K562 (cell line): ENCODE measurements around the gene CERS6. TPM values are rescaled to one million over a fixed set of nuclear protein-coding genes. Genes with fewer than 3 reads are reported as not detected.

Source experiments
- BCL6 ChIP-seq: fragments of 250-450 bp; sonication (Bioruptor Pico); IDR thresholded peaks from 2 replicates; pipeline ENCODE4 v1.4.0; 2020
- HIVEP1 ChIP-seq: fragments of 250-450 bp; sonication (Bioruptor Pico); IDR thresholded peaks from 2 replicates; pipeline ENCODE4 v1.4.0; 2020; ENCODE audit warnings: mild to moderate bottlenecking
- KLF10 ChIP-seq: fragments of 250-450 bp; sonication (Bioruptor Pico); IDR thresholded peaks from 2 replicates; pipeline ENCODE4 v1.6.1; 2021; ENCODE audit warnings: matching md5 sums
- MAZ ChIP-seq, 2 experiments: fragments of 450-650 bp in 1 of 2; sonication (generic) in 1 of 2; formaldehyde crosslinking; IDR thresholded peaks in 1 of 2; conservative IDR thresholded peaks in 1 of 2; 2 replicates each; pipeline versions ENCODE4 v1.4.0 to v1.5.0; 2020; ENCODE audit warnings: mild to moderate bottlenecking in 1 of 2, missing genetic modification reagents in 1 of 2
- MECOM ChIP-seq: fragments of 250-450 bp; sonication (Bioruptor Pico); IDR thresholded peaks from 2 replicates; pipeline ENCODE4 v1.8.0; 2022; ENCODE audit warnings: inconsistent platforms
- MIER1 ChIP-seq: fragments of 450-650 bp; IDR thresholded peaks from 2 replicates; pipeline ENCODE4 v1.6.1; 2016; ENCODE audit warnings: antibody characterized with exemption, mild to moderate bottlenecking, low read depth
- PHF8 ChIP-seq: fragments of 200-600 bp; sonication (generic); IDR thresholded peaks from 2 replicates; pipeline ENCODE4 v1.6.1; 2012; ENCODE audit warnings: mixed run types, mild to moderate bottlenecking, inconsistent platforms, low read length, moderate library complexity, borderline replicate concordance
- TAL1 ChIP-seq: fragments of 450-650 bp; IDR thresholded peaks from 2 replicates; pipeline ENCODE4 v1.6.1; 2016; ENCODE audit warnings: mild to moderate bottlenecking
- YY1 ChIP-seq, 3 experiments: IDR thresholded peaks; 2 replicates each; pipeline ENCODE4 v1.6.1; 2011; ENCODE audit warnings: low read length in 2 of 3, mild to moderate bottlenecking in 2 of 3, moderate library complexity in 2 of 3, borderline replicate concordance in 1 of 3, control low read depth in 1 of 3, low read depth in 1 of 3; ENCODE audit not compliant: insufficient read depth in 3 of 3, insufficient replicate concordance in 2 of 3, control insufficient read depth in 1 of 3, insufficient read length in 1 of 3; ENCODE audit errors: extremely low read depth in 1 of 3
- ZBTB1 ChIP-seq: sonication (generic); formaldehyde crosslinking; IDR thresholded peaks from 2 replicates; pipeline ENCODE4 v1.8.1; 2023; ENCODE audit warnings: missing genetic modification reagents, low read depth, mild to moderate bottlenecking, borderline replicate concordance
- ZNF274 ChIP-seq: IDR thresholded peaks from 2 replicates; pipeline ENCODE4 v1.6.1; 2011; ENCODE audit warnings: low read depth, mild to moderate bottlenecking, low read length, moderate library complexity, borderline replicate concordance
- ZNF586 ChIP-seq: fragments of 450-650 bp; formaldehyde crosslinking; conservative IDR thresholded peaks from 2 replicates; pipeline ENCODE4 v1.4.0; 2020; ENCODE audit warnings: mild to moderate bottlenecking, moderate library complexity
- ZNF696 ChIP-seq: fragments of 250-450 bp; sonication (Bioruptor Pico); conservative IDR thresholded peaks from 2 replicates; pipeline ENCODE4 v1.4.0; 2020; ENCODE audit warnings: mild to moderate bottlenecking, moderate library complexity
- ZSCAN29 ChIP-seq: fragments of 450-650 bp; IDR thresholded peaks from 2 replicates; pipeline ENCODE4 v1.6.1; 2017
- polyA plus RNA-seq, 8 experiments: library from polyadenylated mRNA; depleted of rRNA in 4 of 8; stranded (reverse) in 5 of 8; unstranded in 3 of 8; fragments of >200 nt; fragmentation: Nextera tagmentation in 2 of 8; fragmentation: Illumina TruSeq in 1 of 8; extraction: Ambion mirVana in 2 of 8; extraction: Trizol in 1 of 8; gene quantifications; 2 replicates each; pipeline versions ENCODE4 v1.2.1 to v1.2.3, GENCODE V29; 2011 to 2014; ENCODE audit warnings: inconsistent platforms in 1 of 8, missing spikeins in 1 of 8
- total RNA-seq, 7 experiments: library from RNA; depleted of rRNA in 6 of 7; stranded (reverse); fragments of >200 nt in 6 of 7; fragmentation: Illumina TruSeq in 2 of 7; extraction: Trizol in 2 of 7; gene quantifications; 2 replicates each; pipeline versions ENCODE4 v1.2.1 to v1.2.3, GENCODE V29; 2011 to 2021; ENCODE audit warnings: low replicate concordance in 1 of 7
- TF ChIP-seq, protein P1 (sequence below): IDR thresholded peaks from 3 replicates; pipeline ENCODE4 v1.6.1; 2011; ENCODE audit warnings: borderline replicate concordance, mild to moderate bottlenecking, moderate library complexity; ENCODE audit not compliant: insufficient read length; ENCODE audit errors: extremely low read depth
- TF ChIP-seq, protein P2 (sequence below): sonication (generic); formaldehyde crosslinking; IDR thresholded peaks from 2 replicates; pipeline ENCODE4 v1.8.0; 2022; ENCODE audit warnings: mild to moderate bottlenecking, missing genetic modification reagents
- TF ChIP-seq, protein P3 (sequence below): sonication (generic); formaldehyde crosslinking; IDR thresholded peaks from 2 replicates; pipeline ENCODE4 v1.8.0; 2022; ENCODE audit warnings: missing genetic modification reagents, mild to moderate bottlenecking, borderline replicate concordance

Gene CERS6
- total and polyA plus RNA-seq, 9 of the 15 experiments (the other 6 are each of a cell fraction or from before 2014, with no cell fraction given) = 1.6 to 13.6 (median 11.4) TPM

DNA sequence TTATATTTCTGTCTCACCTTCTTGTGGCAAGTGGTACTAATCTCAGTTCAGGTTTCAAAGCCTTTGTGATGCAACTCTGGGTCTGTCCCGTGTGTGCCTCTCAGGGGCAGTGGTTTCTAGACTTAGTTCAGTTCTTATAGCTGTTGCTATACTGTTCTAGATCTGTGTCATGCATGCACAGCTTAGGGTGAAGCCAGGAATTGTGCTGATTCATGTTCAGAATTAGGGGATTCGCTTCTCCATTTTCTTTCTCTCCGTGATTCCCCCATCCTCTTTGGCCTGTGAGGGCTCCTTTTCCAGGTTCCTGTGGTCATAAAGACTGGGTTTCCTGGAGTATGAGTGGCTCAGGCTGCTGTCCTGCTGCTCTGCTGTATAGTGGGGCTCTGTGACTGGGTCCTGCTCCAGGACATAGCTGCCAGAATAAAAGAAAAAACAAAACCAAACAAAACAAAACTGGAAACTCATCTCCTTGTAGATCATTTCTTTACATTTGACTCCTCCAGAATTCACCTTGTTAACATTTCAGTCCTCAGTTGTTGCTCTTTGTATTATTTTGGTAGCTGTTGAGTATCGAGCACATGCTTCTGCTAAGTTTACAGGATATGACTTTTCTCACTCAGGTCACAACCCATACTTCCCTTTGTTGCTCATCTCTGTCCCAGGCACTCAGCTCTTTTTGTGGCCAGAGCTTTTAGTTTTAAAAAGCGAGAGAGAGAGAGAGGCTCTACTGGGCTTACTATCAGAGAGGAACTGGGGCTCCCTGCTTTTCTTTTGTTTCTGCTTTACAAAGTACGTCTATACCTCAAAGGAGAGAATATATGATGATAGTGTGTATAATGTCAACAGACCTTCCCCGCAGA is 34.2 kb downstream of the CERS6 start (continued):
- TF ChIP-seq YY1 (IDR thresholded peaks at IDR 0.05; ENCODE audit: borderline replicate concordance in 1 of 3, control insufficient read depth in 1 of 3, extremely low read depth in 1 of 3, insufficient read depth in 3 of 3, insufficient read length in 1 of 3, insufficient replicate concordance in 2 of 3, low read depth in 1 of 3, low read length in 2 of 3) (no peak), ZNF586 (no peak), MECOM (CRISPR knock-in tag) (no peak), BCL6 (CRISPR knock-in tag) (no peak), ZNF274 (no peak), MAZ (CRISPR knock-in tag; conservative IDR thresholded peaks at IDR 0.05 in 1 of 2, IDR thresholded peaks at IDR 0.05 in 1 of 2) (no peak), ZBTB1 (CRISPR knock-in tag) (0 out of 2 replicates have a peak, but pooled peaks have one; percentile 40), PHF8 (peak; percentile 26; the same call in 1 of the 2 replicates), KLF10 (CRISPR knock-in tag) (no peak), ZNF696 (CRISPR knock-in tag) (no peak), MIER1 (no peak), ZSCAN29 (no peak), HIVEP1 (no peak), TAL1 (no peak)
- TF ChIP-seq, protein P1, sequence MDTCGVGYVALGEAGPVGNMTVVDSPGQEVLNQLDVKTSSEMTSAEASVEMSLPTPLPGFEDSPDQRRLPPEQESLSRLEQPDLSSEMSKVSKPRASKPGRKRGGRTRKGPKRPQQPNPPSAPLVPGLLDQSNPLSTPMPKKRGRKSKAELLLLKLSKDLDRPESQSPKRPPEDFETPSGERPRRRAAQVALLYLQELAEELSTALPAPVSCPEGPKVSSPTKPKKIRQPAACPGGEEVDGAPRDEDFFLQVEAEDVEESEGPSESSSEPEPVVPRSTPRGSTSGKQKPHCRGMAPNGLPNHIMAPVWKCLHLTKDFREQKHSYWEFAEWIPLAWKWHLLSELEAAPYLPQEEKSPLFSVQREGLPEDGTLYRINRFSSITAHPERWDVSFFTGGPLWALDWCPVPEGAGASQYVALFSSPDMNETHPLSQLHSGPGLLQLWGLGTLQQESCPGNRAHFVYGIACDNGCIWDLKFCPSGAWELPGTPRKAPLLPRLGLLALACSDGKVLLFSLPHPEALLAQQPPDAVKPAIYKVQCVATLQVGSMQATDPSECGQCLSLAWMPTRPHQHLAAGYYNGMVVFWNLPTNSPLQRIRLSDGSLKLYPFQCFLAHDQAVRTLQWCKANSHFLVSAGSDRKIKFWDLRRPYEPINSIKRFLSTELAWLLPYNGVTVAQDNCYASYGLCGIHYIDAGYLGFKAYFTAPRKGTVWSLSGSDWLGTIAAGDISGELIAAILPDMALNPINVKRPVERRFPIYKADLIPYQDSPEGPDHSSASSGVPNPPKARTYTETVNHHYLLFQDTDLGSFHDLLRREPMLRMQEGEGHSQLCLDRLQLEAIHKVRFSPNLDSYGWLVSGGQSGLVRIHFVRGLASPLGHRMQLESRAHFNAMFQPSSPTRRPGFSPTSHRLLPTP = no peak
- TF ChIP-seq, protein P2, sequence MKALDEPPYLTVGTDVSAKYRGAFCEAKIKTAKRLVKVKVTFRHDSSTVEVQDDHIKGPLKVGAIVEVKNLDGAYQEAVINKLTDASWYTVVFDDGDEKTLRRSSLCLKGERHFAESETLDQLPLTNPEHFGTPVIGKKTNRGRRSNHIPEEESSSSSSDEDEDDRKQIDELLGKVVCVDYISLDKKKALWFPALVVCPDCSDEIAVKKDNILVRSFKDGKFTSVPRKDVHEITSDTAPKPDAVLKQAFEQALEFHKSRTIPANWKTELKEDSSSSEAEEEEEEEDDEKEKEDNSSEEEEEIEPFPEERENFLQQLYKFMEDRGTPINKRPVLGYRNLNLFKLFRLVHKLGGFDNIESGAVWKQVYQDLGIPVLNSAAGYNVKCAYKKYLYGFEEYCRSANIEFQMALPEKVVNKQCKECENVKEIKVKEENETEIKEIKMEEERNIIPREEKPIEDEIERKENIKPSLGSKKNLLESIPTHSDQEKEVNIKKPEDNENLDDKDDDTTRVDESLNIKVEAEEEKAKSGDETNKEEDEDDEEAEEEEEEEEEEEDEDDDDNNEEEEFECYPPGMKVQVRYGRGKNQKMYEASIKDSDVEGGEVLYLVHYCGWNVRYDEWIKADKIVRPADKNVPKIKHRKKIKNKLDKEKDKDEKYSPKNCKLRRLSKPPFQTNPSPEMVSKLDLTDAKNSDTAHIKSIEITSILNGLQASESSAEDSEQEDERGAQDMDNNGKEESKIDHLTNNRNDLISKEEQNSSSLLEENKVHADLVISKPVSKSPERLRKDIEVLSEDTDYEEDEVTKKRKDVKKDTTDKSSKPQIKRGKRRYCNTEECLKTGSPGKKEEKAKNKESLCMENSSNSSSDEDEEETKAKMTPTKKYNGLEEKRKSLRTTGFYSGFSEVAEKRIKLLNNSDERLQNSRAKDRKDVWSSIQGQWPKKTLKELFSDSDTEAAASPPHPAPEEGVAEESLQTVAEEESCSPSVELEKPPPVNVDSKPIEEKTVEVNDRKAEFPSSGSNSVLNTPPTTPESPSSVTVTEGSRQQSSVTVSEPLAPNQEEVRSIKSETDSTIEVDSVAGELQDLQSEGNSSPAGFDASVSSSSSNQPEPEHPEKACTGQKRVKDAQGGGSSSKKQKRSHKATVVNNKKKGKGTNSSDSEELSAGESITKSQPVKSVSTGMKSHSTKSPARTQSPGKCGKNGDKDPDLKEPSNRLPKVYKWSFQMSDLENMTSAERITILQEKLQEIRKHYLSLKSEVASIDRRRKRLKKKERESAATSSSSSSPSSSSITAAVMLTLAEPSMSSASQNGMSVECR (CRISPR knock-in tag) = no peak
- TF ChIP-seq, protein P3, sequence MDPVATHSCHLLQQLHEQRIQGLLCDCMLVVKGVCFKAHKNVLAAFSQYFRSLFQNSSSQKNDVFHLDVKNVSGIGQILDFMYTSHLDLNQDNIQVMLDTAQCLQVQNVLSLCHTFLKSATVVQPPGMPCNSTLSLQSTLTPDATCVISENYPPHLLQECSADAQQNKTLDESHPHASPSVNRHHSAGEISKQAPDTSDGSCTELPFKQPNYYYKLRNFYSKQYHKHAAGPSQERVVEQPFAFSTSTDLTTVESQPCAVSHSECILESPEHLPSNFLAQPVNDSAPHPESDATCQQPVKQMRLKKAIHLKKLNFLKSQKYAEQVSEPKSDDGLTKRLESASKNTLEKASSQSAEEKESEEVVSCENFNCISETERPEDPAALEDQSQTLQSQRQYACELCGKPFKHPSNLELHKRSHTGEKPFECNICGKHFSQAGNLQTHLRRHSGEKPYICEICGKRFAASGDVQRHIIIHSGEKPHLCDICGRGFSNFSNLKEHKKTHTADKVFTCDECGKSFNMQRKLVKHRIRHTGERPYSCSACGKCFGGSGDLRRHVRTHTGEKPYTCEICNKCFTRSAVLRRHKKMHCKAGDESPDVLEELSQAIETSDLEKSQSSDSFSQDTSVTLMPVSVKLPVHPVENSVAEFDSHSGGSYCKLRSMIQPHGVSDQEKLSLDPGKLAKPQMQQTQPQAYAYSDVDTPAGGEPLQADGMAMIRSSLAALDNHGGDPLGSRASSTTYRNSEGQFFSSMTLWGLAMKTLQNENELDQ (CRISPR knock-in tag) = no peak
